B cell (primary cell): Measurements from ENCODE around the gene RGS6. TPM values are rescaled to one million over a fixed set of nuclear protein-coding genes. Genes with fewer than 3 reads are reported as not detected.

Experiments
- ATAC-seq: fragments of 200-7000 bp; cut with Tn5 transposase; one replicate; pipeline ENCODE4 v1.10.0; 2021; ENCODE audit warnings: low read depth, mild to moderate bottlenecking, moderate number of reproducible peaks, moderate library complexity
- CTCF ChIA-PET: fragments of 350-600 bp; sonication (Branson Sonifier 250); formaldehyde crosslinking; loops from one replicate; lab custom pipeline; 2021; ENCODE audit warnings: antibody characterized with exemption, inconsistent platforms; lab: Charles Lee
- POLR2A ChIA-PET: fragments of 350-600 bp; sonication (Branson Sonifier 250); formaldehyde crosslinking; loops from one replicate; lab custom pipeline; 2021; ENCODE audit warnings: antibody characterized with exemption; lab: Charles Lee
- DNase-seq: peaks from one replicate; pipeline ENCODE4 v3.0.0; 2013
- H2AFZ ChIP-seq: 2 replicates; pipeline ENCODE4 v1.6.1; 2012; ENCODE audit warnings: mild to moderate bottlenecking, low read depth, low read length; ENCODE audit not compliant: insufficient read depth, poor library complexity, severe bottlenecking
- H3K27ac ChIP-seq, 2 donors: 1 replicate in 1 of 2; 2 replicates in 1 of 2; pipeline ENCODE4 v1.5.1; 2012 to 2013; ENCODE audit warnings: low read length in 2 of 2, mild to moderate bottlenecking in 2 of 2, moderate library complexity in 1 of 2
- H3K27me3 ChIP-seq, 4 experiments: fragments of 200-600 bp in 1 of 4; sonication (generic) in 1 of 4; replicated peaks in 1 of 4; 1 replicate in 2 of 4; 2 replicates in 2 of 4; pipeline versions ENCODE4 v1.6.1 to v1.7.0; 2013 to 2016; ENCODE audit warnings: low read length in 3 of 4, mild to moderate bottlenecking in 2 of 4, mixed read lengths in 1 of 4, moderate library complexity in 1 of 4; ENCODE audit not compliant: insufficient read depth in 4 of 4, control insufficient read depth in 3 of 4; ENCODE audit errors: control extremely low read depth in 1 of 4
- H3K36me3 ChIP-seq, 2 experiments: replicated peaks in 1 of 2; 1 replicate in 1 of 2; 2 replicates in 1 of 2; pipeline versions ENCODE4 v1.6.1 to v1.7.1; 2013; ENCODE audit warnings: low read length in 1 of 2; ENCODE audit not compliant: insufficient read depth in 2 of 2, control insufficient read depth in 1 of 2; ENCODE audit errors: control extremely low read depth in 1 of 2, extremely low read depth in 1 of 2
- H3K4me1 ChIP-seq, 2 donors: fragments of 200-600 bp in 1 of 2; sonication (generic) in 1 of 2; 1 replicate in 1 of 2; 2 replicates in 1 of 2; pipeline versions ENCODE4 v1.5.1 to v1.6.1; 2013 to 2017; ENCODE audit warnings: low read length in 2 of 2; ENCODE audit not compliant: control insufficient read depth in 2 of 2, insufficient read depth in 2 of 2
- H3K4me2 ChIP-seq: replicated peaks from 2 replicates; pipeline ENCODE3; 2012; ENCODE audit warnings: mild to moderate bottlenecking, low read depth, low read length; ENCODE audit not compliant: poor library complexity, severe bottlenecking
- H3K4me3 ChIP-seq, 5 experiments: fragments of 200-600 bp in 1 of 5; sonication (generic) in 1 of 5; 1 replicate in 3 of 5; 2 replicates in 2 of 5; pipeline versions ENCODE4 v1.5.1 to v1.7.0; 2011 to 2016; ENCODE audit warnings: low read length in 4 of 5, mild to moderate bottlenecking in 4 of 5, low read depth in 2 of 5, control low read depth in 1 of 5, moderate library complexity in 1 of 5; ENCODE audit not compliant: insufficient read depth in 1 of 5; ENCODE audit errors: control extremely low read depth in 1 of 5, extremely low read depth in 1 of 5
- H3K79me2 ChIP-seq: fragments of 200-600 bp; sonication (generic); one replicate; pipeline ENCODE4 v1.6.0; 2016; ENCODE audit warnings: low read length; ENCODE audit not compliant: control insufficient read depth, insufficient read depth
- H3K9ac ChIP-seq: fragments of 200-600 bp; sonication (generic); 2 replicates; pipeline ENCODE4 v1.6.1; 2017; ENCODE audit warnings: mild to moderate bottlenecking, low read length, moderate library complexity
- H3K9me3 ChIP-seq, 3 donors: one replicate each; pipeline versions ENCODE4 v1.6.1 to v1.7.1; 2013; ENCODE audit warnings: low read length in 2 of 3; ENCODE audit not compliant: control insufficient read depth in 2 of 3, insufficient read depth in 1 of 3; ENCODE audit errors: control extremely low read depth in 1 of 3
- H4K20me1 ChIP-seq: 2 replicates; pipeline ENCODE4 v1.6.0; 2012; ENCODE audit warnings: mild to moderate bottlenecking, low read length; ENCODE audit not compliant: insufficient read depth, control insufficient read depth, poor library complexity, severe bottlenecking
- H3K27ac Mint-ChIP-seq: one replicate; pipeline ENCODE4 v1.8.0; 2021; ENCODE audit warnings: mixed read lengths
- H3K27me3 Mint-ChIP-seq: one replicate; pipeline ENCODE4 v1.8.0; 2021; ENCODE audit warnings: mixed read lengths
- H3K4me1 Mint-ChIP-seq: one replicate; pipeline ENCODE4 v1.8.0; 2021; ENCODE audit warnings: mixed read lengths
- H3K4me3 Mint-ChIP-seq: one replicate; pipeline ENCODE4 v1.8.0; 2021; ENCODE audit warnings: mixed read lengths
- H3K9me3 Mint-ChIP-seq: one replicate; pipeline ENCODE4 v1.8.0; 2022; ENCODE audit warnings: mixed read lengths; ENCODE audit not compliant: insufficient read depth
- CTCF ChIP-seq: fragments of 200-600 bp; IDR thresholded peaks from one replicate; pipeline ENCODE4 v1.8.0; 2022; ENCODE audit warnings: antibody characterized with exemption, mild to moderate bottlenecking
- EZH2 ChIP-seq: IDR thresholded peaks from 2 replicates; pipeline ENCODE4 v1.6.1; 2012; ENCODE audit warnings: borderline replicate concordance, low read depth, mild to moderate bottlenecking, moderate library complexity, low read length; ENCODE audit not compliant: insufficient read depth, poor library complexity, severe bottlenecking
- WGBS: methylation state at CpG from one replicate; pipeline ENCODE4 v1.1.5; 2013; ENCODE audit warnings: missing lambda C conversion rate; ENCODE audit not compliant: insufficient coverage; 5-methylcytosine and 5-hydroxymethylcytosine counted together
- intact Hi-C: fragments of 100-400 bp; cut with micrococcal nuclease; formaldehyde crosslinking; loops from one replicate; pipeline ENCODE4 v1.10.0; 2022
- polyA plus RNA-seq: library from polyadenylated mRNA; depleted of rRNA; stranded (reverse); fragments of >200 nt; gene quantifications from 2 replicates; pipeline ENCODE4 v1.2.3, GENCODE V29; 2012
- total RNA-seq, 2 donors: library from RNA; stranded (reverse); fragments of 120-200 nt in 1 of 2; gene quantifications; 1 replicate in 1 of 2; 2 replicates in 1 of 2; pipeline versions ENCODE4 v1.2.3 to v1.2.4, GENCODE V29; 2013 to 2022

The RGS6 gene
- total and polyA plus RNA-seq, 2 donors (not counting 1 experiment from before 2014, with no cell fraction given) = 0.07 TPM; not detected in 1

DNA sequence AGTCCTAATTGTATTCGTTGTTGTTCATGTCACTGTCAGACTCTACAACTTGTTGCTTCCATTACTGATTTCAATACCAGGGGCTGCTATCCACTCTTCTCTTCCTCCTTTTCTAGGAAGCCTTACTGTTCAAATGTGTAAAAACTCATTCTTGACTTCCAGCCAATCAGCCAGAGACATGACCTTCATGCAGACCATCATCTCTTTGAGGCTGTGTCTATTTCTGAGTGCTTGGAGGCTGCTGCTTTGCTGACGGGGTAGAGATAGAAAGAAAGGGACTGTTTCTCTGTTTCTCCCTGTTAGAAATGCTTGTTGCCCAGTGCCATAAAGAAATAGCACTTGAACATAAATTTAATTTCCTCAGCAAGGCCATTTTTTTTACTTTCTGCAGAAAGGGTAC is 282.9 kb downstream of the RGS6 start:
- POLR2A ChIA-PET = no interaction called here

GRCh38 chr14:72217135-72217534 is 284.9 kb downstream of the RGS6 start:
- Mint-ChIP-seq H3K4me3 (no peak overlapping the region), H3K27me3 (peaks cover 7% of the 10 kb centered on the region), H3K27ac (no peak overlapping the region), H3K9me3 (peaks cover 13% of the 10 kb centered on the region), H3K4me1 (no peaks in the 10 kb centered on the region)
- no peak overlapping the region for H3K9ac ChIP-seq
- peaks cover 0 to 5% (median 0%) of the 10 kb centered on the region in 3 donors for H3K9me3 ChIP-seq
- POLR2A ChIA-PET = no interaction called here
- TF ChIP-seq CTCF (no peak), EZH2 (no peak)
- ATAC-seq (no peak), DNase-seq (no peak)
- no peaks in the 10 kb centered on the region for H3K79me2 ChIP-seq
- H3K4me2 ChIP-seq = no peak overlapping the region
- no peak overlapping the region for H2AFZ ChIP-seq
- no peaks in the 10 kb centered on the region for H3K4me1 ChIP-seq
- H3K27ac ChIP-seq = no peak overlapping the region
- WGBS = no CpG with 5 or more reads among the region's 1 CpG
- H4K20me1 ChIP-seq = no peaks in the 10 kb centered on the region
- H3K27me3 ChIP-seq = peaks cover 0 to 3% (median 0%) of the 10 kb centered on the region in 4 experiments
- CTCF ChIA-PET = no interaction called here
- no peak overlapping the region for H3K4me3 ChIP-seq
- no peaks in the 10 kb centered on the region for H3K36me3 ChIP-seq
- intact Hi-C loops = no loop called here

More for the DNA sequence above, 282.9 kb downstream of the RGS6 start:
- Histone ChIP-seq H3K27me3 (peaks cover 0 to 3% (median 0%) of the 10 kb centered on the region in 4 experiments), H3K36me3 (no peaks in the 10 kb centered on the region), H4K20me1 (no peaks in the 10 kb centered on the region), H3K79me2 (no peaks in the 10 kb centered on the region), H3K9ac (no peak overlapping the region), H3K4me1 (no peaks in the 10 kb centered on the region), H3K27ac (no peak overlapping the region), H2AFZ (no peak overlapping the region), H3K9me3 (no peaks in the 10 kb centered on the region), H3K4me2 (no peak overlapping the region), H3K4me3 (no peak overlapping the region)
- DNase-seq (no peak), ATAC-seq (no peak)
- peaks cover 4% of the 10 kb centered on the region for H3K9me3 Mint-ChIP-seq
- peaks cover 3% of the 10 kb centered on the region for H3K27me3 Mint-ChIP-seq
- intact Hi-C loops = no loop called here
- H3K27ac Mint-ChIP-seq = no peak overlapping the region
- CTCF ChIA-PET = no interaction called here
- H3K4me1 Mint-ChIP-seq = no peaks in the 10 kb centered on the region
- H3K4me3 Mint-ChIP-seq = no peak overlapping the region
- 78% methylated on average over 1 of the region's 2 CpGs for WGBS
- TF ChIP-seq EZH2 (no peak), CTCF (no peak)
